HL-60/S4 treated with retinoic acid at 250 ng/mL for 4 days and 3 days (cell line): ENCODE data around the gene ATP1B2.
"Not testable (repeated sequence)": the region's sequence is repeated elsewhere in the genome, so short reads cannot be mapped to it uniquely, and the experiment has no call there.

ENCODE experiments used
- in situ Hi-C: fragments of 300-500 bp; cut with MboI; formaldehyde crosslinking; loops from 2 replicates; pipeline ENCODE4 v1.7.0; 2022; ENCODE audit warnings: low sequenced_read_pairs

ATP1B2 gene, protein sequence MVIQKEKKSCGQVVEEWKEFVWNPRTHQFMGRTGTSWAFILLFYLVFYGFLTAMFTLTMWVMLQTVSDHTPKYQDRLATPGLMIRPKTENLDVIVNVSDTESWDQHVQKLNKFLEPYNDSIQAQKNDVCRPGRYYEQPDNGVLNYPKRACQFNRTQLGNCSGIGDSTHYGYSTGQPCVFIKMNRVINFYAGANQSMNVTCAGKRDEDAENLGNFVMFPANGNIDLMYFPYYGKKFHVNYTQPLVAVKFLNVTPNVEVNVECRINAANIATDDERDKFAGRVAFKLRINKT

DNA sequence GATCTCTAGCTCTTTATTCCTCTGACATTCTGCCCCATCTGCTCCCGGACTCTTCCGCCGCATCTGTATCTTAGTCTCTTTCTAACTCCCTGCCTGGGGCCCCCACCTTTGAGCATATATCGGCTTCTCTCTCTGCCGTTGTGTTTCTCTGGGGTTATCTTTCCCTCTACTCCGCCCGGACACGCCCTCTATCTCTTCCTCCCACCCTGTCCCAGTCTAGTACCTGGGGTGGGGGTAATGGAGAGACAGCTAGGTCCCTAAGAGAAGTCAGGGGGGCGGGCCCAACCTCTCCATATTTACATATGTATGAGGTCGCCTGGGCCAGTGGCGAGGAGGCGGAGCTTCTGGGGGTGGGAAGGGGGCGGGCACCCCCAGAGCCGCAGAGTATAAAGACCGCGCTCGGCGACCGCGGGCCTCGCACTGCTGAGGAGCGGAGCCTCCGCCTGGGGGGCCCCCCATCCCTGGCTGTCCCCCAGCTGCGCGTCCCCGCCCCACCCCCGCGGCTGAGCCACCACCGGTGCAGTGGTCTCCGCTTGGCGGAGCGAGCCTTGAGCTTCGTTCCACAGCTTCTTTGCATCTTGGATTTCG lies at the start of gene ATP1B2:
Gene ATP1B2, plus strand, starts transcription at position 418 of the 588 bp plus-strand sequence. CDS start 593 bp downstream, outside the sequence.
- in situ Hi-C loops, result no loop called here

GRCh38 chr17:7606280-7606679 lies 44.4 kb upstream of the ATP1B2 start:
- in situ Hi-C loops, result no loop called here

- in situ Hi-C loops, result no loop called here
These were observed 40.1 kb upstream of the ATP1B2 start for GRCh38 chr17:7610641-7611040.

GRCh38 chr17:7611635-7612293 lies 39.0 kb upstream of the ATP1B2 start:
- in situ Hi-C loops, result no loop called here

DNA sequence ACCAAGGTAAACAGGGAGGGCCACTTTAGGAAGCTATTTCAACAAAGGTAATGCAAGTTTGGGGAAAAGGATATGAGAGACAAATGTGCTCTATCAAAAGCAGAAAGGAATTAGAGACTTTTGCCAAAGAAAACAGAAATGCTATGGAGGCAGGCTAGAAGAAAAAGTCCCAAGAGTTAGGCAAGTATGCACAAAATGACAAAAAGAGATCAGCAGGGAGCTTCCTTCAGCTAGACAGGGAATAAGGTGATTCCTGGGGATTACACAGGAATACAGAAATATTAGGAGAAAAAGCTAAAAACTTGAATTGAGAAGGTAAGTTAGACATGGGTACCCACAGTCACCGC lies 38.5 kb upstream of the ATP1B2 start:
- in situ Hi-C loops, result no loop called here

- in situ Hi-C loops, result no loop called here
These were observed 36.8 kb upstream of the ATP1B2 start for GRCh38 chr17:7613769-7614424.

DNA sequence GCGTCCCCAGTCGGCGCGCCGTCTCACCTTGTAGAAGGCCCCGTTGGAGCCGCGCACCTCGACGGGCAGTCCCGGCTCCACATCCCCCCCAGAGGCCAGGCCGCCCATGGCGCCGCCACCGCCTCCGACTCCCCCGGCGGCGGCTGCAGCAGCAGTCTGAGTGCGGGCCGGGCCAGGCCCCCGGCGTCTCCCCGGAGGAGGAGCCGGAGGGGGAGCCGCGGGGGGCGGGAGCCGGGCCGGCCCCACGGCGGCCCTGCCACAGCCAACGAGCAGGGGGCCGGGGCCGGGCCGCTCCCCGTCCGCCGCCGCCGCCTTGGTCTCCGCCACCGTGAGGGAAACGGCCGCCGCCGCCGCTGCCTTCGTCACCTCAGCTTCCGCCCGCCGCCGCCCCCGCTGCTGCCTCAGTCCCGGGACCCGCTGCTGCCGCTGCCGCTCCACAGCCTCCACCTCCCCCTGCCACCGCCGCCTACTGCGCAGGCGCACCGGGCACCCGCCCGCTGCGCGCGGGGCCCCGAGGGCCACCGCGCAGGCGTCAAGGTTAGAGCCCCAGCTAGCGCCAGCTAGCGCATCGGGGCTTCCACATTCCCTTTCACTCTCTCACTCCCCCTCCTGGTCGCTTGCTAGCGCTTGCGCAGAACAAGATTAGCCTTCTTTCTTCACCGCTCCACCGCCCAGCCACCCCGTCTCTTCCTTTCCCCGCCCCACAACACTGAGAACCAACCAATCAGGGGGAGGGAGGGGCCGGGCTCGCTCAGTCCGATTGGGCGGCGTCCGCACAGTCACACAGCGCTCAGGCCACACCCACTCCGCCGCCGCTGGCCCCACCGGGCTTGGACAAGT lies 36.1 kb upstream of the ATP1B2 start, which contains the start of gene FXR2:
Gene FXR2, minus strand, starts transcription at position 473 of the 840 bp plus-strand sequence. Its CDS starts 365 bp downstream, at position 108.
- in situ Hi-C loops, result no loop called here

DNA sequence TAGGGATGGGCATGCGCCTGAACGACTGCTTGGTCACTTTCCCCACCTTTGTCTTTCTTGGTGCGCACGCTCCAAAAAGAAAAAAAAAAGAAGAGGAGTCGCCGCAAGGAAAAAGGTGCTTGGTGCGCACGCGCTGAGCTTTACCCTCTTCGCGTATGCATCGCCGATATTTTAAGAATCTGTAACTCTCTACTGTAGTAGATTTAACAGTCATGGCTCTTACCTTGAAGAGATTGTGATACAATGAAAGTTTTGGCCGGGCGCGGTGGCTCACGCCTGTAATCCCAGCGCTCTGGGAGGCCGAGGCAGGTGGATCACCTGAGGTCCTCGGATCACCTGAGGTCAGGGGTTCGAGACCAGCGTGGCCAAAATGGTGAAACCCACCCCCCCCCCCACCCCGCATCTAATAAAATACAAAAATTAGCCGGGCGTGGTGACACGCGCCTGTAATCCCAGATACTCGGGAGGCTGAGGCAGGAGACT lies 35.4 kb upstream of the ATP1B2 start:
- in situ Hi-C loops, result no loop called here

DNA sequence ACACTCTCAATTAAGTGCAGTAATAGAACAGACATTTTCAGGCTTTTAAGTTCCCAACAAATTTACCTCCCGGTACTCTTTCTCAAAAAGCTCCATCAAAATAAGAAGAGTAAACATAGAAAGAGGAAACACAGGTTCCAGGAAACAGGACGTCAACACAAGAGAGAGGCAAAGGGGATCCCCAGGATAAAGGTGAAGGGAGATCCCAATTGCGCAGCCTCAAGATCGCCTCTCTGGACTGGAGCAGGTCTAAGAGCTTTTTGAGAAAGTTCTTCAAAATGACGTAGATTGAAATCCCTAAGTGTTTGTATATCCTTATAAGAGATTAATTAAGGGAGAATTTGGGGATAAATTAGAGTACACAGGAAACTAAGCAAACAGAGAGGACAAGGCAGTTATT lies 32.1 kb upstream of the ATP1B2 start:
- in situ Hi-C loops, result no loop called here

- in situ Hi-C loops, result no loop called here
These were observed 29.9 kb upstream of the ATP1B2 start for GRCh38 chr17:7620835-7621234.

DNA sequence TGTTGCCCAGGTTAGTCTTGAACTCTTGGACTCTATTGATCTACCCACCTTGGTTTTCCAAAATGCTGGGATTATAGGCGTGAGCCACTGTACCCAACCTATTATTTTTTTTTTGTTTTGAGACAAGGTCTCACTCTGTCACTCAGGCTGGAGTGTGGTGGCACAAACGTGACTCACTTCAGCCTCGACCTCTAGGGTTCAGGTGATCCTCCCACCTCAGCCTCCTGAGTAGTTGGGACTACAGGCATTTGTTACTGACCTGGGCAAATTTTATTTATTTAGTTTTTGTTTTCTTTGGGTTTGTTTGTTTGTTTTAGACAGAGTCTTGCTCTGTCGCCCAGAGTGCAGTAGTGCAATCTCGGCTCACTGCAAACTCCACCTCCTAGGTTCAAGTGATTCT lies 27.1 kb upstream of the ATP1B2 start:
- in situ Hi-C loops, result no loop called here

GRCh38 chr17:7625749-7626148 lies 25.0 kb upstream of the ATP1B2 start:
- in situ Hi-C loops, result not testable (repeated sequence)

DNA sequence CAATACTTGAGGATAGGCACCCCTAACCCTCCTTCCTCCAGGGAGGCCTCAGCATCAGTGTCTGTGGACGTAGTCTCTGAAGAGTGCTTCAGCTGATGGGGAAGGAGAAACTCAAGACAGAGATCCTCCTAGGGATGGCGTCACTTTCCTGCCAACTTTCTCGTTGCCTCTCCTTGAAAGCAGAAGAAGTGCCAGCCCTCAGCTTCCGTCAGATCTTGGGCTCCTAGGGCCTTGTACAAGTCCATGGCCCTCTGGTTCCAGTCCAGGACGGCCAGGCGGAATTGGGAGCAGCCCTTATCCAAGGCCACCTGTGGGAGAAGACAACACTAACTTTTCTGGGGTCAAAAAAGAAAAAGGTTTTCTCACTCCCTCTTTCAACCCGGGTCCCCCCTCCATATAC lies 24.4 kb upstream of the ATP1B2 start:
- in situ Hi-C loops, result no loop called here

- in situ Hi-C loops, result no loop called here
These were observed 23.8 kb upstream of the ATP1B2 start for GRCh38 chr17:7626956-7627249.

- in situ Hi-C loops, result no loop called here
These were observed 23.2 kb upstream of the ATP1B2 start, which contains the start of gene SAT2 for GRCh38 chr17:7627250-7628121. SAT2 (minus strand) TSS chr17:7627821; CDS start chr17:7627635, 186 bp downstream.

DNA sequence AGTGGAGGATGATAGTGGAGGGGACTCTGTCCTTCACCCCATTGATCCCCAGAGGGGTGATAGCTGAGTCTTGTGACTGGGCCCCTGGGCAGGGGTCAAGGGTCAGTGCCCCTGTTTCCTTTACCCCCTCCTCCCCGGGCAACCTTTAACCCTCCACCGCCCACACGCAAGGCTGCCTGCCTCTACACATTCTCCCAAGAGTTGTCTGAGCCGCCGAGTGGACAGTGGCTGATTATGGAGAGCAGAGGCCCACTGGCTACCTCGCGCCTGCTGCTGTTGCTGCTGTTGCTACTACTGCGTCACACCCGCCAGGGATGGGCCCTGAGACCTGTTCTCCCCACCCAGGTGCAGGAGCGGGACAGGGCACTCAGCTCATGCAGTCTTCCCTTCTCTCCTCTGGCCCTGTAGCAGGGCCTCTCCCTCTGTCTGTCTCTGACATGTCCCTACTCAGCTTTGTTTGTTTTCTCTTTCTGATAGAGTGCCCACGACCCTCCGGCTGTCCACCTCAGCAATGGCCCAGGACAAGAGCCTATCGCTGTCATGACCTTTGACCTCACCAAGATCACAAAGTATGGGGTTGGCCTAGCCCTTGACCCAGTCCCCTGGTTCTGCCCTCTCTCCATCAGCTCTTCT lies 20.7 kb upstream of the ATP1B2 start, which contains the start of gene SHBG:
Gene SHBG, plus strand, starts transcription at position 197 of the 633 bp plus-strand sequence. Its CDS starts 38 bp downstream, at position 235.
- in situ Hi-C loops, result no loop called here

GRCh38 chr17:7631398-7632380 lies 19.0 kb upstream of the ATP1B2 start:
- in situ Hi-C loops, result no loop called here

DNA sequence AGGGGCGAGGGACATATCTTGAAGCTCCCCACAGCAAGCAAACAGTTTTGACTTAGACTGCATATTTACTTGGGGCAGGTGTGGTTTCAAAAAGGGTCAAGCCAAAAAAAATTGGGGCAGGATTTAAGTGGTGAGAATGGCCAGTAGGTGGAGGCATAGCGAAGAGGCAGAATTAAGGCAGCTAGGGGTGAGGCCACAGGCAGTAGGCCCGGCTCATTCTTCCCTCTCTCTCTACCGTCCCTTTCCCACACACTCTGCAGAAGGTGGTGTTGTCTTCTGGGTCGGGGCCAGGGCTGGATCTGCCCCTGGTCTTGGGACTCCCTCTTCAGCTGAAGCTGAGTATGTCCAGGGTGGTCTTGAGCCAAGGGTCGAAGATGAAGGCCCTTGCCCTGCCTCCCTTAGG lies 18.2 kb upstream of the ATP1B2 start:
- in situ Hi-C loops, result no loop called here
